GM12875 (cell line): ENCODE measurements around the gene HADHB.
A peak's percentile ranks its signal among the peaks of the same experiment; 100 is the strongest.
"Not testable (repeated sequence)": the region's sequence is repeated elsewhere in the genome, so short reads cannot be mapped to it uniquely, and the experiment has no call there.

Experiments
- H3K4me3 ChIP-seq: one replicate; pipeline ENCODE4 v1.5.1; 2011; ENCODE audit warnings: low read depth, low read length, control low read depth
- CTCF ChIP-seq: IDR thresholded peaks from 2 replicates; pipeline ENCODE4 v1.5.1; 2011; ENCODE audit warnings: low read depth, mild to moderate bottlenecking, control low read depth, inconsistent platforms, low read length, moderate library complexity, borderline replicate concordance; ENCODE audit not compliant: insufficient read depth

Gene HADHB

GRCh38 chr2:26330114-26330549 lies 85.4 kb downstream of the HADHB start:
- peak; percentile 91 for TF ChIP-seq CTCF
- no peak overlapping the region for H3K4me3 ChIP-seq

GRCh38 chr2:26330604-26331003 lies 85.9 kb downstream of the HADHB start:
- TF ChIP-seq CTCF, result no peak
- no peak overlapping the region for H3K4me3 ChIP-seq

- not testable (repeated sequence) for H3K4me3 ChIP-seq
Measured at GRCh38 chr2:26331321-26331720, 86.6 kb downstream of the HADHB start.

GRCh38 chr2:26333293-26333692 lies 88.6 kb downstream of the HADHB start:
- H3K4me3 ChIP-seq, result no peak overlapping the region
- TF ChIP-seq CTCF, result no peak

- TF ChIP-seq CTCF, result no peak
- H3K4me3 ChIP-seq, result no peak overlapping the region
Measured at GRCh38 chr2:26335231-26335630, 90.5 kb downstream of the HADHB start.

- H3K4me3 ChIP-seq, result no peak overlapping the region
- TF ChIP-seq CTCF, result no peak
Measured at GRCh38 chr2:26336719-26337118, 92.0 kb downstream of the HADHB start.

GRCh38 chr2:26337298-26337697 lies 92.6 kb downstream of the HADHB start:
- H3K4me3 ChIP-seq, result no peak overlapping the region
- TF ChIP-seq CTCF, result no peak
